AG09309 (cell line): Measurements from ENCODE around the gene GMPPB.

Experiments
- DNase-seq: peaks from one replicate; pipeline ENCODE4 v3.0.0-alpha.2; 2010; ENCODE audit warnings: low read depth
- H3K4me3 ChIP-seq: 2 replicates; pipeline ENCODE4 v1.5.1; 2011; ENCODE audit warnings: mild to moderate bottlenecking, low read depth, low read length, moderate library complexity; ENCODE audit not compliant: control insufficient read depth
- CTCF ChIP-seq: IDR thresholded peaks from 2 replicates; pipeline ENCODE4 v1.5.1; 2011; ENCODE audit warnings: mild to moderate bottlenecking, low read depth, low read length, inconsistent platforms; ENCODE audit not compliant: insufficient read depth, control insufficient read depth; ENCODE audit errors: missing control alignments

The GMPPB gene

GRCh38 chr3:49714728-49715550 is 8.8 kb downstream of the GMPPB start:
- DNase-seq: no peak
- no peak overlapping the region for H3K4me3 ChIP-seq
- TF ChIP-seq CTCF: no peak

GRCh38 chr3:49713336-49714105 is 10.2 kb downstream of the GMPPB start:
- DNase-seq: no peak
- H3K4me3 ChIP-seq: no peak overlapping the region
- no peak for TF ChIP-seq CTCF

DNA sequence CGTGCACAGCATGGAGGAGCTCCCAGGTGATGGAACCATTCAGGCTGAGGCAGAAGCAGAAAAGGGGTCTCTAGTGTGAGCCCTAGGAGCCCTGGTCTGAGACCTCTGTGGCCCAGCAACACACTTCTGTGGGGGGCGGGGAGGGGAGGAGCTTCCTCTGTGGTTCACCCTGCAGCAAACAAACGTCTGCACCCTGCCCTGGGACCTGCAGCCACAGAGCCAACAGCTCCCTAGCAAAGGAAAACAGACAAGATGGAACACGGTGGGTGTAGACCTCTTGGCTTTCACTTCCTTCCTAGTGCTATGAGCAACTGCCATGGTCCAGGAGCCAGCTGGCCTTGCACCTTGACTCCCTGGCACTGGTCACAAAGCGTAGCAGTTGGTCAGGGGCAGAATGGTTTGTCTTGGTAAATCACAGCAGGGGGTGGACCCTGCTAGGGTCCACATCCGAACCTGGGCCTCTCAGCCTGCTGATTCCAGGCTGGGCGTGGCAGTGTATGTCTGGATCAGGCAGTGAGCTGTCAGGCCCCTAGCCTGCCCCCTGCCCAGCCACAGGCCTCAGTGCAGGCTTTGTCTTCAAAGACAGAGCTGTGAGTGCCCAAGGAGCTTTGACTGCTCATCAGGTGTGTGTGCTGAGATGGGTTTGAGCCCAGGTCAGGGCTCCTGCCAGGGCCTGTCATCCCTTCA is 11.0 kb downstream of the GMPPB start:
- H3K4me3 ChIP-seq: no peak overlapping the region

GRCh38 chr3:49712166-49712565 is 11.6 kb downstream of the GMPPB start:
- DNase-seq: no peak
- H3K4me3 ChIP-seq: no peak overlapping the region
- TF ChIP-seq CTCF: no peak

More for the DNA sequence above, 11.0 kb downstream of the GMPPB start:
- DNase-seq: no peak
- no peak for TF ChIP-seq CTCF

DNA sequence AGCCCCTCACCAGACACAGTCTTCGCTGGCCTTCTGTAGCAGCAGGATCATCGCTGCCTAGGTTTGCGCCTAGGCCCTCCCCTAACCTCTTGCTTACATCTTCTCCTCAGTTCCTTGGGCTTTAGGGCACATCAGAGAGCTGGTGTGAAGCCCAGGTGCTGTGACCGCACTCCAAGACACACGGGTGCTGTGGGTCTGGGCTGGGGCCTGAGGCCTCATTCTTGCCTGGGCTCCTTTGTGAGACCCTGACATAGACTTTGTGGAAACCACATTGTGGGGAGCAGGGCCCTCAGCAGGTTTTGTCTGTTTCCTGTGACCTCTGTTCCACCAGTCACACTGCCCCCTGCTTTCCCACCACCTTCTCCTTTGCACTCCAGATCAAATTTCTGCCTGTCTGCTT is 12.3 kb downstream of the GMPPB start:
- no peak for DNase-seq
- H3K4me3 ChIP-seq: no peak overlapping the region
- no peak for TF ChIP-seq CTCF

- DNase-seq: no peak
- H3K4me3 ChIP-seq: no peak overlapping the region
- TF ChIP-seq CTCF: no peak
These were observed 13.9 kb downstream of the GMPPB start for GRCh38 chr3:49709852-49710251.
